GM12801 (cell line): ENCODE measurements around the gene LCT.

ENCODE experiments used
- CTCF ChIP-seq: IDR thresholded peaks from one replicate; pipeline ENCODE4 v1.5.1; 2011; ENCODE audit warnings: control low read depth; ENCODE audit not compliant: insufficient read length; ENCODE audit errors: extremely low read depth

Gene LCT

GRCh38 chr2:135740206-135740605 is 96.8 kb downstream of the LCT start:
- TF ChIP-seq CTCF, result no peak
